Retinal pigment epithelial cell (primary cell): ENCODE measurements around the gene MVD.
A peak's percentile ranks its signal among the peaks of the same experiment; 100 is the strongest.

Experiments used
- DNase-seq: peaks from one replicate; pipeline ENCODE4 v3.0.0-alpha.2; 2010; ENCODE audit warnings: low read depth
- H3K4me3 ChIP-seq: 2 replicates; pipeline ENCODE4 v1.5.1; 2011; ENCODE audit warnings: mild to moderate bottlenecking, low read length, control low read depth, moderate library complexity
- CTCF ChIP-seq: conservative IDR thresholded peaks from 2 replicates; pipeline ENCODE4 v1.5.1; 2011; ENCODE audit warnings: low read depth, low read length, control low read depth, inconsistent platforms

MVD gene

GRCh38 chr16:88691129-88691813 is 28.4 kb upstream of the MVD start:
- H3K4me3 ChIP-seq: no peak overlapping the region
- DNase-seq: no peak
- no peak for TF ChIP-seq CTCF

GRCh38 chr16:88690341-88691128 is 27.6 kb upstream of the MVD start:
- no peak overlapping the region for H3K4me3 ChIP-seq
- TF ChIP-seq CTCF: no peak
- DNase-seq: no peak

- H3K4me3 ChIP-seq: no peak overlapping the region
- no peak for TF ChIP-seq CTCF
- DNase-seq: peak; percentile 22
Measured at GRCh38 chr16:88688013-88688778, 25.3 kb upstream of the MVD start.

- no peak for DNase-seq
- no peak overlapping the region for H3K4me3 ChIP-seq
Measured at GRCh38 chr16:88687676-88688012, 24.8 kb upstream of the MVD start.

GRCh38 chr16:88687254-88687576 is 24.3 kb upstream of the MVD start:
- DNase-seq: no peak
- H3K4me3 ChIP-seq: no peak overlapping the region
- TF ChIP-seq CTCF: no peak

More at GRCh38 chr16:88687676-88688012, 24.8 kb upstream of the MVD start:
- no peak for TF ChIP-seq CTCF

- peak; percentile 11 for DNase-seq
- H3K4me3 ChIP-seq: peak within 1 kb of the TSS; percentile 50
- no peak for TF ChIP-seq CTCF
Measured at GRCh38 chr16:88686439-88687253, 23.8 kb upstream of the MVD start, which contains the start of gene SNAI3. TSS of gene SNAI3 (minus strand) at chr16:88686507. CDS start at chr16:88686406, 101 bp downstream.
